K562 (cell line): ENCODE data around the gene POLR1C. TPM values are rescaled to one million over a fixed set of nuclear protein-coding genes. Genes with fewer than 3 reads are reported as not detected.

Source experiments
- ATAC-seq: fragments of 200-7000 bp; cut with Tn5 transposase; 3 replicates; pipeline ENCODE4 v1.9.1; 2020; ENCODE audit warnings: moderate library complexity
- BruUV-seq: library from RNA; stranded (reverse); fragments of 400-500 nt; replicated peaks from 2 replicates; lab custom pipeline; 2021; lab: Mats Ljungman, UMichigan
- CTCF ChIA-PET: fragments of 300-600 bp; formaldehyde crosslinking; extraction: SDS; loops from one replicate; lab custom pipeline; 2021; ENCODE audit warnings: low intra/inter-chr PET ratio; lab: Yijun Ruan, JAX
- POLR2A ChIA-PET: fragments of 300-600, 350-650 bp; sonication (Branson Sonifier 250); formaldehyde crosslinking; extraction: SDS; loops from one replicate; lab custom pipeline; 2021; ENCODE audit warnings: antibody characterized with exemption, inconsistent platforms; lab: Yijun Ruan, JAX
- DNase-seq, 4 experiments: peaks; one replicate each; pipeline versions ENCODE4 v3.0.0 to v3.0.0-alpha.2; 2011 to 2018; ENCODE audit warnings: low spot score in 3 of 4, mixed read lengths in 3 of 4; ENCODE audit errors: extremely low read depth in 1 of 4
- FAIRE-seq: peaks from 2 replicates; lab custom pipeline; 2011; peaks lifted over from hg19 to GRCh38; lab: Jason Lieb, UNC
- H2AFZ ChIP-seq: 2 replicates; pipeline ENCODE4 v1.6.0; 2011; ENCODE audit warnings: low read depth, low read length, control low read depth, inconsistent platforms
- H3K27ac ChIP-seq: fragments of 200-600 bp; 3 replicates; pipeline ENCODE4 v1.8.0; 2011; ENCODE audit warnings: low read depth, mild to moderate bottlenecking, control low read depth, inconsistent platforms, low read length, moderate library complexity, mixed read lengths; ENCODE audit errors: extremely low read depth
- H3K27me3 ChIP-seq, 2 experiments: fragments of 300-600 bp in 1 of 2; 2 replicates in 1 of 2; 3 replicates in 1 of 2; pipeline versions ENCODE4 v1.6.0 to v1.8.0; 2011; ENCODE audit warnings: inconsistent platforms in 2 of 2, low read length in 2 of 2, mild to moderate bottlenecking in 1 of 2, mixed read lengths in 1 of 2, moderate library complexity in 1 of 2; ENCODE audit not compliant: control insufficient read depth in 2 of 2, insufficient read depth in 2 of 2
- H3K36me3 ChIP-seq: fragments of 300-600 bp; 3 replicates; pipeline ENCODE4 v1.8.0; 2011; ENCODE audit warnings: mild to moderate bottlenecking, low read length, inconsistent platforms; ENCODE audit not compliant: control insufficient read depth, insufficient read depth
- H3K4me1 ChIP-seq, 2 experiments: fragments of 200-600 bp in 1 of 2; replicated peaks in 1 of 2; 2 replicates in 1 of 2; 3 replicates in 1 of 2; pipeline versions ENCODE4 v1.5.1 to v1.8.0; 2011; ENCODE audit warnings: inconsistent platforms in 2 of 2, low read length in 2 of 2, mild to moderate bottlenecking in 1 of 2, mixed read lengths in 1 of 2, moderate library complexity in 1 of 2; ENCODE audit not compliant: control insufficient read depth in 2 of 2, insufficient read depth in 2 of 2
- H3K4me2 ChIP-seq: 2 replicates; pipeline ENCODE4 v1.6.1; 2011; ENCODE audit warnings: low read length, control low read depth, inconsistent platforms, mixed read lengths; ENCODE audit not compliant: insufficient read depth
- H3K4me3 ChIP-seq: fragments of 200-600 bp; sonication (generic), shearing (Covaris generic); 2 replicates; pipeline ENCODE4 v1.5.1; 2016; ENCODE audit warnings: control low read depth, inconsistent platforms
- H3K79me2 ChIP-seq: fragments of 200-600 bp; 3 replicates; pipeline ENCODE4 v1.8.0; 2011; ENCODE audit warnings: low read length, inconsistent platforms; ENCODE audit not compliant: control insufficient read depth, insufficient read depth
- H3K9ac ChIP-seq, 2 experiments: 2 replicates each; pipeline versions ENCODE4 v1.6.0 to v1.6.1; 2011; ENCODE audit warnings: low read depth in 2 of 2, low read length in 2 of 2, control low read depth in 1 of 2, inconsistent platforms in 1 of 2, mild to moderate bottlenecking in 1 of 2, mixed read lengths in 1 of 2; ENCODE audit not compliant: insufficient read depth in 1 of 2
- H3K9me1 ChIP-seq: one replicate; pipeline ENCODE4 v1.6.0; 2011; ENCODE audit warnings: inconsistent platforms, mild to moderate bottlenecking, low read length, moderate library complexity; ENCODE audit not compliant: control insufficient read depth, insufficient read depth
- H3K9me3 ChIP-seq: replicated peaks from 2 replicates; pipeline ENCODE4 v1.5.1; 2011; ENCODE audit warnings: low read depth, low read length, inconsistent platforms; ENCODE audit not compliant: control insufficient read depth, insufficient read depth
- H4K20me1 ChIP-seq: replicated peaks from 2 replicates; pipeline ENCODE4 v1.6.1; 2011; ENCODE audit warnings: low read length, inconsistent platforms, mixed read lengths; ENCODE audit not compliant: control insufficient read depth, insufficient read depth
- ETV5 ChIP-seq: sonication (generic); formaldehyde crosslinking; IDR thresholded peaks from 2 replicates; pipeline ENCODE4 v1.4.0; 2020; ENCODE audit warnings: low read depth, mild to moderate bottlenecking, missing genetic modification reagents
- HCFC1 ChIP-seq: IDR thresholded peaks from 2 replicates; pipeline ENCODE4 v1.6.1; 2012; ENCODE audit warnings: low read depth, low read length, improper control_type of control experiment
- HMG20A ChIP-seq: fragments of 450-650 bp; formaldehyde crosslinking; conservative IDR thresholded peaks from 2 replicates; pipeline ENCODE4 v1.4.0; 2020; ENCODE audit warnings: mild to moderate bottlenecking, mixed read lengths
- KAT7 ChIP-seq: sonication (generic); formaldehyde crosslinking; IDR thresholded peaks from 2 replicates; pipeline ENCODE4 v1.8.0; 2022; ENCODE audit warnings: missing genetic modification reagents, mild to moderate bottlenecking, borderline replicate concordance
- KDM1A ChIP-seq, 2 experiments: fragments of 450-650 bp; IDR thresholded peaks; 2 replicates each; pipeline ENCODE4 v1.6.1; 2016; ENCODE audit warnings: mild to moderate bottlenecking in 2 of 2
- L3MBTL2 ChIP-seq: fragments of 450-650 bp; IDR thresholded peaks from 2 replicates; pipeline ENCODE4 v1.6.1; 2016; ENCODE audit warnings: mild to moderate bottlenecking, moderate library complexity
- MAZ ChIP-seq, 2 experiments: fragments of 450-650 bp in 1 of 2; sonication (generic) in 1 of 2; formaldehyde crosslinking; IDR thresholded peaks in 1 of 2; conservative IDR thresholded peaks in 1 of 2; 2 replicates each; pipeline versions ENCODE4 v1.4.0 to v1.5.0; 2020; ENCODE audit warnings: mild to moderate bottlenecking in 1 of 2, missing genetic modification reagents in 1 of 2
- MIER1 ChIP-seq: fragments of 450-650 bp; IDR thresholded peaks from 2 replicates; pipeline ENCODE4 v1.6.1; 2016; ENCODE audit warnings: antibody characterized with exemption, mild to moderate bottlenecking, low read depth
- PHF21A ChIP-seq: fragments of 450-650 bp; IDR thresholded peaks from 2 replicates; pipeline ENCODE4 v1.6.1; 2017; ENCODE audit warnings: low read depth, borderline replicate concordance
- SAFB2 ChIP-seq: fragments of 200-400 bp; formaldehyde crosslinking; IDR thresholded peaks from 2 replicates; pipeline ENCODE4 v1.6.1; 2018; ENCODE audit warnings: borderline replicate concordance, low read length, low read depth, moderate library complexity; ENCODE audit not compliant: severe bottlenecking
- SMAD1 ChIP-seq: fragments of 150-350 bp; IDR thresholded peaks from 2 replicates; pipeline ENCODE4 v1.6.1; 2014; ENCODE audit warnings: low read length, low read depth; ENCODE audit not compliant: partially characterized antibody
- TBL1XR1 ChIP-seq, 2 experiments: IDR thresholded peaks; 2 replicates each; pipeline ENCODE4 v1.6.1; 2012; ENCODE audit warnings: improper control_type of control experiment in 2 of 2, low read length in 2 of 2, mild to moderate bottlenecking in 1 of 2
- U2AF2 ChIP-seq: fragments of 200-400 bp; formaldehyde crosslinking; optimal IDR thresholded peaks from 2 replicates; pipeline ENCODE3; 2017; ENCODE audit warnings: low read depth, mild to moderate bottlenecking, low read length
- ZFX ChIP-seq: sonication (generic); formaldehyde crosslinking; IDR thresholded peaks from 2 replicates; pipeline ENCODE4 v1.8.0; 2022; ENCODE audit warnings: mild to moderate bottlenecking, missing genetic modification reagents, moderate library complexity
- WGBS: fragments of 100-300 bp; shearing (Covaris generic); methylation state at CpG from one replicate; pipeline ENCODE4 v1.1.6; 2016; ENCODE audit warnings: low coverage, mixed read lengths; ENCODE audit not compliant: insufficient coverage; ENCODE audit errors: missing lambda C conversion rate; 5-methylcytosine and 5-hydroxymethylcytosine counted together
- in situ Hi-C: fragments of 300-500 bp; cut with MboI; formaldehyde crosslinking; loops from 4 replicates; pipeline ENCODE4 v1.15.0; 2018; ENCODE audit warnings: inconsistent platforms, mixed read lengths
- intact Hi-C: fragments of 100-400 bp; cut with micrococcal nuclease; formaldehyde crosslinking; loops from 2 replicates; pipeline ENCODE4 v1.14.2; 2022
- polyA plus RNA-seq, 8 experiments: library from polyadenylated mRNA; depleted of rRNA in 4 of 8; stranded (reverse) in 5 of 8; unstranded in 3 of 8; fragments of >200 nt; fragmentation: Nextera tagmentation in 2 of 8; fragmentation: Illumina TruSeq in 1 of 8; extraction: Ambion mirVana in 2 of 8; extraction: Trizol in 1 of 8; gene quantifications; 2 replicates each; pipeline versions ENCODE4 v1.2.1 to v1.2.3, GENCODE V29; 2011 to 2014; ENCODE audit warnings: inconsistent platforms in 1 of 8, missing spikeins in 1 of 8
- total RNA-seq, 7 experiments: library from RNA; depleted of rRNA in 6 of 7; stranded (reverse); fragments of >200 nt in 6 of 7; fragmentation: Illumina TruSeq in 2 of 7; extraction: Trizol in 2 of 7; gene quantifications; 2 replicates each; pipeline versions ENCODE4 v1.2.1 to v1.2.3, GENCODE V29; 2011 to 2021; ENCODE audit warnings: low replicate concordance in 1 of 7
- TF ChIP-seq, protein P1 (sequence below): sonication (generic); formaldehyde crosslinking; IDR thresholded peaks from 2 replicates; pipeline ENCODE4 v1.8.1; 2023; ENCODE audit warnings: mild to moderate bottlenecking, missing genetic modification reagents
- TF ChIP-seq, protein P2 (sequence below): fragments of 450-650 bp; formaldehyde crosslinking; IDR thresholded peaks from 2 replicates; pipeline ENCODE4 v1.4.0; 2022; ENCODE audit warnings: missing genetic modification characterization

POLR1C gene
- total and polyA plus RNA-seq, 9 of the 15 experiments (the other 6 are each of a cell fraction or from before 2014, with no cell fraction given) = 83.5 to 429 (median 120) TPM

GRCh38 chr6:43516367-43516696, 557 bp upstream of the POLR1C start (continued):
- TF ChIP-seq L3MBTL2 (no peak), SMAD1 (no peak), SAFB2 (no peak), ETV5 (CRISPR knock-in tag) (no peak)

GRCh38 chr6:43517505-43518357, 842 bp downstream of the POLR1C start:
- Histone ChIP-seq H3K27me3 (no peaks in the 10 kb centered on the region), H2AFZ (peak overlapping the region; percentile 87), H3K9ac (peak overlapping the region; percentile 95 to 99), H3K79me2 (peaks cover 57% of the 10 kb centered on the region), H3K36me3 (peaks cover 82% of the 10 kb centered on the region), H3K27ac (peak overlapping the region; percentile 91), H3K4me3 (peak overlapping the region; percentile 80), H4K20me1 (peaks cover 10% of the 10 kb centered on the region; the same call in 1 of the 2 replicates), H3K4me1 (peaks cover 10 to 19% of the 10 kb centered on the region in 2 experiments; a peak in 3 of 5 replicates), H3K4me2 (peak overlapping the region; percentile 99), H3K9me3 (no peaks in the 10 kb centered on the region), H3K9me1 (peaks cover 3% of the 10 kb centered on the region)
- in situ Hi-C loops (no loop called here), intact Hi-C loops (no loop called here)
- DNase-seq (peak in 1 of 4 experiments; percentile 52), FAIRE-seq (peak; percentile 72), ATAC-seq (peak; percentile 50)
- WGBS = under 1% methylated on average over 10 of the region's 10 CpGs
- ChIA-PET POLR2A (interaction anchor here (0.5 to 7.1 kb wide), 9 partner anchors 10 to 496 kb away, joined by 3 to 89 read pairs (median 4); partner anchors contain the start of genes GTPBP2 and RRP36), CTCF (no interaction called here)
- BruUV-seq = no TSS peak
- TF ChIP-seq U2AF2 = no peak
- TF ChIP-seq MIER1 = 0 out of 2 replicates have a peak, but pooled peaks have one; percentile 19
- no peak for TF ChIP-seq PHF21A
- 0 out of 2 replicates have a peak, but pooled peaks have one; percentile 53 for TF ChIP-seq KAT7 (CRISPR knock-in tag)
- TF ChIP-seq, protein P1, sequence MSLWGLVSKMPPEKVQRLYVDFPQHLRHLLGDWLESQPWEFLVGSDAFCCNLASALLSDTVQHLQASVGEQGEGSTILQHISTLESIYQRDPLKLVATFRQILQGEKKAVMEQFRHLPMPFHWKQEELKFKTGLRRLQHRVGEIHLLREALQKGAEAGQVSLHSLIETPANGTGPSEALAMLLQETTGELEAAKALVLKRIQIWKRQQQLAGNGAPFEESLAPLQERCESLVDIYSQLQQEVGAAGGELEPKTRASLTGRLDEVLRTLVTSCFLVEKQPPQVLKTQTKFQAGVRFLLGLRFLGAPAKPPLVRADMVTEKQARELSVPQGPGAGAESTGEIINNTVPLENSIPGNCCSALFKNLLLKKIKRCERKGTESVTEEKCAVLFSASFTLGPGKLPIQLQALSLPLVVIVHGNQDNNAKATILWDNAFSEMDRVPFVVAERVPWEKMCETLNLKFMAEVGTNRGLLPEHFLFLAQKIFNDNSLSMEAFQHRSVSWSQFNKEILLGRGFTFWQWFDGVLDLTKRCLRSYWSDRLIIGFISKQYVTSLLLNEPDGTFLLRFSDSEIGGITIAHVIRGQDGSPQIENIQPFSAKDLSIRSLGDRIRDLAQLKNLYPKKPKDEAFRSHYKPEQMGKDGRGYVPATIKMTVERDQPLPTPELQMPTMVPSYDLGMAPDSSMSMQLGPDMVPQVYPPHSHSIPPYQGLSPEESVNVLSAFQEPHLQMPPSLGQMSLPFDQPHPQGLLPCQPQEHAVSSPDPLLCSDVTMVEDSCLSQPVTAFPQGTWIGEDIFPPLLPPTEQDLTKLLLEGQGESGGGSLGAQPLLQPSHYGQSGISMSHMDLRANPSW (CRISPR knock-in tag) = peak; percentile 51; the same call in 1 of the 2 replicates
- TF ChIP-seq HCFC1 = no peak
- peak in 1 of 2 experiments; percentile 45; a peak in 1 of 4 replicates for TF ChIP-seq KDM1A (IDR thresholded peaks at IDR 0.05)
- TF ChIP-seq MAZ (CRISPR knock-in tag; conservative IDR thresholded peaks at IDR 0.05 in 1 of 2, IDR thresholded peaks at IDR 0.05 in 1 of 2) = 0 out of 4 replicates have a peak, but pooled peaks of 1 of the 2 experiments have one; percentile 11
- TF ChIP-seq TBL1XR1 (IDR thresholded peaks at IDR 0.05; ENCODE audit: low read length in 2 of 2) = 0 out of 4 replicates have a peak, but pooled peaks of 1 of the 2 experiments have one; percentile 6
- TF ChIP-seq ZFX (CRISPR knock-in tag) = no peak
- TF ChIP-seq, protein P2, sequence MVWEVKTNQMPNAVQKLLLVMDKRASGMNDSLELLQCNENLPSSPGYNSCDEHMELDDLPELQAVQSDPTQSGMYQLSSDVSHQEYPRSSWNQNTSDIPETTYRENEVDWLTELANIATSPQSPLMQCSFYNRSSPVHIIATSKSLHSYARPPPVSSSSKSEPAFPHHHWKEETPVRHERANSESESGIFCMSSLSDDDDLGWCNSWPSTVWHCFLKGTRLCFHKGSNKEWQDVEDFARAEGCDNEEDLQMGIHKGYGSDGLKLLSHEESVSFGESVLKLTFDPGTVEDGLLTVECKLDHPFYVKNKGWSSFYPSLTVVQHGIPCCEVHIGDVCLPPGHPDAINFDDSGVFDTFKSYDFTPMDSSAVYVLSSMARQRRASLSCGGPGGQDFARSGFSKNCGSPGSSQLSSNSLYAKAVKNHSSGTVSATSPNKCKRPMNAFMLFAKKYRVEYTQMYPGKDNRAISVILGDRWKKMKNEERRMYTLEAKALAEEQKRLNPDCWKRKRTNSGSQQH (CRISPR knock-in tag) = 0 out of 2 replicates have a peak, but pooled peaks have one; percentile 27
- TF ChIP-seq HMG20A (CRISPR knock-in tag) = no peak
